Measurements from ENCODE around the gene FKBP1A.

DNA sequence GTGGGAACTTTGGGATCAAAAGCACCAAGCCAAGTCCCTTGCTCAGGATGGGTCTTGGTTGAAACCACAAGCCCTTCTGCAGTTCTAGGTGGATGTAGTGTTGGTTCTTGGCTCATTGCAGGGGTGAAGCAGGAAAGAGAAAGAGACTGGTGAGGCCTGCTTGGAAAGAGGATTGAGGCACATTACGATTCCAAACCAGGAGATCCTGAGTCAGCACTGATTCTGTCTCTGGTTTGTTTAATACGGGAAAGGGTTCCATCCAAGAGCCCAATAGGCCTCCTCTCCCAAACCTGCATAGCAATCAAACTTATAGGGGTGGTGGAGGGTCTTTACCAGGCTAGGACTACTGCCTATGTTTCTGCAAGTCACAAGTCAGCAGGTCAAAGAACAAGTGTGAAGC lies 49.5 kb upstream of the FKBP1A start:
- TF ChIP-seq, protein P1, sequence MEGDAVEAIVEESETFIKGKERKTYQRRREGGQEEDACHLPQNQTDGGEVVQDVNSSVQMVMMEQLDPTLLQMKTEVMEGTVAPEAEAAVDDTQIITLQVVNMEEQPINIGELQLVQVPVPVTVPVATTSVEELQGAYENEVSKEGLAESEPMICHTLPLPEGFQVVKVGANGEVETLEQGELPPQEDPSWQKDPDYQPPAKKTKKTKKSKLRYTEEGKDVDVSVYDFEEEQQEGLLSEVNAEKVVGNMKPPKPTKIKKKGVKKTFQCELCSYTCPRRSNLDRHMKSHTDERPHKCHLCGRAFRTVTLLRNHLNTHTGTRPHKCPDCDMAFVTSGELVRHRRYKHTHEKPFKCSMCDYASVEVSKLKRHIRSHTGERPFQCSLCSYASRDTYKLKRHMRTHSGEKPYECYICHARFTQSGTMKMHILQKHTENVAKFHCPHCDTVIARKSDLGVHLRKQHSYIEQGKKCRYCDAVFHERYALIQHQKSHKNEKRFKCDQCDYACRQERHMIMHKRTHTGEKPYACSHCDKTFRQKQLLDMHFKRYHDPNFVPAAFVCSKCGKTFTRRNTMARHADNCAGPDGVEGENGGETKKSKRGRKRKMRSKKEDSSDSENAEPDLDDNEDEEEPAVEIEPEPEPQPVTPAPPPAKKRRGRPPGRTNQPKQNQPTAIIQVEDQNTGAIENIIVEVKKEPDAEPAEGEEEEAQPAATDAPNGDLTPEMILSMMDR (IDR thresholded peaks at IDR 0.05) = no peak
- TF ChIP-seq POLR2A (IDR thresholded peaks at IDR 0.05) = no peak
